ENCODE data around the gene EPC1. TPM values are rescaled to one million over a fixed set of nuclear protein-coding genes. Genes with fewer than 3 reads are reported as not detected.
"Not testable (repeated sequence)": the region's sequence is repeated elsewhere in the genome, so short reads cannot be mapped to it uniquely, and the experiment has no call there.

Gene EPC1
- total RNA-seq, 1 donor from 2014 or later = 36.0 TPM

- TF ChIP-seq CTCF (IDR thresholded peaks at IDR 0.05) = no peak
- no peak overlapping the region for H3K27ac ChIP-seq
- H3K27me3 ChIP-seq = no peaks in the 10 kb centered on the region
- H3K4me3 ChIP-seq = no peak overlapping the region
- intact Hi-C loops (cut with DNase I) = no loop called here
- H3K9me3 ChIP-seq = no peaks in the 10 kb centered on the region
- no peak for DNase-seq
- no peak for ATAC-seq
- no peaks in the 10 kb centered on the region for H3K36me3 ChIP-seq
- H3K4me1 ChIP-seq = peaks cover 13% of the 10 kb centered on the region
Observed at GRCh38 chr10:32360241-32360640, 13.3 kb upstream of the EPC1 start.

- no peak for ATAC-seq
- Histone ChIP-seq H3K27ac (no peak overlapping the region), H3K36me3 (no peaks in the 10 kb centered on the region), H3K27me3 (no peaks in the 10 kb centered on the region), H3K9me3 (no peaks in the 10 kb centered on the region), H3K4me1 (peaks cover 33% of the 10 kb centered on the region), H3K4me3 (no peak overlapping the region)
- TF ChIP-seq CTCF (IDR thresholded peaks at IDR 0.05) = no peak
- intact Hi-C loops (cut with DNase I) = no loop called here
- DNase-seq = no peak
Observed at GRCh38 chr10:32357056-32357735, 10.2 kb upstream of the EPC1 start.

DNA sequence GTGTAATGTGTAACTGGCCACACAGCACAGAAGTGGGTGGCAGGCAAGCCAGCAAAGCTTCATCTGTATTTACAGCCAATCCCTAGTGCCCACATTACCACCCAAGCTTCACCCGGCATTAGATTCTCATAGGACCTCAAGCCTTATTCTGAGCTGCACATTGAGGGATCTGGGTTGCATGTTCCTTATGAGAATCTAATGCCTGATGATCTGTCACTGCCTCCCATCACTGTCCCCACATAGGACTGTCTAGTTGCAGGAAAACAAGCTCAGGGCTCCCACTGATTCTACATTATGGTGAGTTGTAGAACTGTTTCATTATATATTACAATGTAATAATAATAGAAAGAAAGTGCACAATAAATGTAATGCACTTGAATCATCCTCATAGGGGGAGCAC lies 7.7 kb upstream of the EPC1 start:
- H3K36me3 ChIP-seq; H3K9me3 ChIP-seq; ATAC-seq; H3K27ac ChIP-seq; H3K4me3 ChIP-seq; H3K27me3 ChIP-seq; DNase-seq; intact Hi-C loops (cut with DNase I): not testable (repeated sequence)
- H3K4me1 ChIP-seq = peaks cover 32% of the 10 kb centered on the region

GRCh38 chr10:32350811-32351350 lies 3.9 kb upstream of the EPC1 start:
- Histone ChIP-seq H3K36me3 (no peaks in the 10 kb centered on the region), H3K27me3 (no peaks in the 10 kb centered on the region), H3K4me1 (peaks cover 38% of the 10 kb centered on the region), H3K4me3 (no peak overlapping the region), H3K27ac (no peak overlapping the region), H3K9me3 (no peaks in the 10 kb centered on the region)
- no peak for DNase-seq
- intact Hi-C loops (cut with DNase I) = no loop called here
- no peak for TF ChIP-seq CTCF (IDR thresholded peaks at IDR 0.05)
- no peak for ATAC-seq

DNA sequence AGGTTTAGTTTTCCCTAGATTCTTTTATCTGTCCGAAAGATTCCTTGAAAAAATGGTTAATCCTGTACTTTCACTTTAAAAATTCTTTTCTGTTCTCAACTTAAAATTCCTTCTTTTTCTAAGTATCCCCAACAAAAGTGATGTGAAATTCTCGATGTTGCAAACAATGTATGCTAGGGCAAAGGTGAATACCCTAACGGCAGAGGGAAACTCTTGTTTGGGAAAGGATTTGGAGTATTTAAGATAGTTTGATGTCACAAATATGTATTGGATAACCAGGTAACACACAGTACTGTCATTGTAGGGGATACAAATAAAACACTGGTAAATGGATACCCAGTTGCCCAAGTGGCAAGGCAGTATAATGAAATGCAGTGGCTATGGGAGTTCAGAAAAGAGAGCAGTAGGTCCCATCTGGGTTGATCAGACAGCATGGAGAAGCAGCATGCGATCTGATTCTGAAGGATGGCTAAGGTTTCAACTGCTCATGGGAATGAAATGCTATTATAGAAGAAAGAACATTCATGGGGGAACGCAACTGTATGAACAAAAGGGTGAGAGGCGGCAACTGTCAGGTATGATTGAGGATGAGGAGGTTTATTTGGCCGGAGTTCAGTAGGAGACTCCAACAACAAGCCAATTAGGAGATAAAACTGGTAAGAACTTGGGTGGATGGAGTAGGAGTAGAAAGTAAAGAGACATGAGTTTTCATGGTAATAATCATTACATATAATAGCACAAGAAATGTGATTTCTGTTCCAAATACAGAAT lies 3.2 kb upstream of the EPC1 start:
- H3K27me3 ChIP-seq = no peaks in the 10 kb centered on the region
- peaks cover 39% of the 10 kb centered on the region for H3K4me1 ChIP-seq
- ATAC-seq (no peak), DNase-seq (no peak)
- TF ChIP-seq CTCF (IDR thresholded peaks at IDR 0.05) = no peak
- intact Hi-C loops (cut with DNase I) = no loop called here
- H3K9me3 ChIP-seq = no peaks in the 10 kb centered on the region
- H3K36me3 ChIP-seq = no peaks in the 10 kb centered on the region
- H3K4me3 ChIP-seq = no peak overlapping the region
- H3K27ac ChIP-seq = no peak overlapping the region

- H3K4me1 ChIP-seq = peaks cover 44% of the 10 kb centered on the region
- H3K27me3 ChIP-seq = no peaks in the 10 kb centered on the region
- no peak overlapping the region for H3K27ac ChIP-seq
- H3K9me3 ChIP-seq = no peaks in the 10 kb centered on the region
- intact Hi-C loops (cut with DNase I) = no loop called here
- H3K36me3 ChIP-seq = peaks cover 5% of the 10 kb centered on the region
- no peak for TF ChIP-seq CTCF (IDR thresholded peaks at IDR 0.05)
- DNase-seq (no peak), ATAC-seq (no peak)
- no peak overlapping the region for H3K4me3 ChIP-seq
Observed at GRCh38 chr10:32349199-32349585, 2.2 kb upstream of the EPC1 start.

Measured in upper lobe of right lung (tissue), 1 donor.